Liver (tissue), 9 donors: ENCODE results near the gene NRROS. TPM values are rescaled to one million over a fixed set of nuclear protein-coding genes. Genes with fewer than 3 reads are reported as not detected.

Experiments used
- DNase-seq: peaks from one replicate; pipeline ENCODE4 v3.0.0-alpha.2; 2017; ENCODE audit warnings: low spot score
- H3K27ac ChIP-seq, 2 donors: one replicate each; pipeline ENCODE4 v1.7.0; 2013; ENCODE audit warnings: inconsistent platforms in 2 of 2, low read length in 2 of 2, control low read depth in 1 of 2, low read depth in 1 of 2, mild to moderate bottlenecking in 1 of 2
- H3K27me3 ChIP-seq, 4 donors: one replicate each; pipeline versions ENCODE4 v1.6.1 to v1.7.0; 2013; ENCODE audit warnings: low read length in 3 of 4, inconsistent platforms in 1 of 4, mild to moderate bottlenecking in 1 of 4, moderate library complexity in 1 of 4; ENCODE audit not compliant: control insufficient read depth in 4 of 4, insufficient read depth in 4 of 4
- H3K36me3 ChIP-seq, 4 donors: one replicate each; pipeline versions ENCODE4 v1.6.1 to v1.7.0; 2013; ENCODE audit warnings: low read length in 3 of 4, mild to moderate bottlenecking in 3 of 4, low read depth in 1 of 4, moderate library complexity in 1 of 4; ENCODE audit not compliant: control insufficient read depth in 4 of 4, insufficient read depth in 3 of 4
- H3K4me1 ChIP-seq, 4 donors: one replicate each; pipeline versions ENCODE4 v1.6.1 to v1.7.0; 2013; ENCODE audit warnings: low read length in 3 of 4, mild to moderate bottlenecking in 3 of 4, moderate library complexity in 1 of 4; ENCODE audit not compliant: control insufficient read depth in 4 of 4, insufficient read depth in 4 of 4
- H3K4me3 ChIP-seq, 3 donors: one replicate each; pipeline versions ENCODE4 v1.6.1 to v1.7.0; 2013; ENCODE audit warnings: low read length in 3 of 3, control low read depth in 1 of 3, low read depth in 1 of 3, mild to moderate bottlenecking in 1 of 3
- H3K9ac ChIP-seq, 2 donors: one replicate each; pipeline ENCODE4 v1.7.0; 2013; ENCODE audit warnings: low read length in 2 of 2, mild to moderate bottlenecking in 2 of 2, moderate library complexity in 2 of 2, control low read depth in 1 of 2, low read depth in 1 of 2
- H3K9me3 ChIP-seq, 4 donors: one replicate each; pipeline versions ENCODE4 v1.6.1 to v1.7.0; 2013; ENCODE audit warnings: low read length in 3 of 4; ENCODE audit not compliant: control insufficient read depth in 4 of 4
- ATF3 ChIP-seq: IDR thresholded peaks from 2 replicates; pipeline ENCODE4 v1.6.1; 2016; ENCODE audit warnings: antibody characterized with exemption
- CTCF ChIP-seq: fragments of 150-350 bp; IDR thresholded peaks from 2 replicates; pipeline ENCODE4 v1.5.1; 2017; ENCODE audit warnings: improper control_type of control experiment, low read depth, low read length; ENCODE audit not compliant: missing input control
- EGR1 ChIP-seq, 2 donors: IDR thresholded peaks; 2 replicates each; pipeline ENCODE4 v1.6.1; 2016 to 2018; ENCODE audit warnings: antibody characterized with exemption in 2 of 2, low read depth in 2 of 2
- FOXA1 ChIP-seq: IDR thresholded peaks from 2 replicates; pipeline ENCODE4 v1.6.1; 2016; ENCODE audit warnings: antibody characterized with exemption
- FOXA2 ChIP-seq: IDR thresholded peaks from 2 replicates; pipeline ENCODE4 v1.6.1; 2016; ENCODE audit warnings: antibody characterized with exemption
- GABPA ChIP-seq, 2 donors: IDR thresholded peaks in 1 of 2; conservative IDR thresholded peaks in 1 of 2; 2 replicates each; pipeline ENCODE4 v1.6.1; 2016; ENCODE audit warnings: antibody characterized with exemption in 2 of 2, mild to moderate bottlenecking in 1 of 2, moderate library complexity in 1 of 2
- HNF4A ChIP-seq, 2 donors: conservative IDR thresholded peaks; 2 replicates each; pipeline ENCODE4 v1.6.1; 2016; ENCODE audit warnings: antibody characterized with exemption in 2 of 2, mild to moderate bottlenecking in 2 of 2
- HNF4G ChIP-seq: IDR thresholded peaks from 2 replicates; pipeline ENCODE4 v1.6.1; 2016; ENCODE audit warnings: antibody characterized with exemption
- JUND ChIP-seq, 2 donors: IDR thresholded peaks; 2 replicates each; pipeline ENCODE4 v1.6.1; 2016; ENCODE audit warnings: antibody characterized with exemption in 2 of 2
- MAX ChIP-seq: IDR thresholded peaks from 2 replicates; pipeline ENCODE4 v1.6.1; 2016; ENCODE audit warnings: antibody characterized with exemption
- NR2F2 ChIP-seq: IDR thresholded peaks from 2 replicates; pipeline ENCODE4 v1.6.1; 2016; ENCODE audit warnings: antibody characterized with exemption
- RAD21 ChIP-seq, 2 donors: IDR thresholded peaks; 2 replicates each; pipeline ENCODE4 v1.6.1; 2016; ENCODE audit warnings: antibody characterized with exemption in 2 of 2, mild to moderate bottlenecking in 2 of 2
- REST ChIP-seq: IDR thresholded peaks from 2 replicates; pipeline ENCODE4 v1.6.1; 2016; ENCODE audit warnings: antibody characterized with exemption, mild to moderate bottlenecking
- RXRA ChIP-seq, 2 donors: IDR thresholded peaks; 2 replicates each; pipeline ENCODE4 v1.6.1; 2017 to 2018; ENCODE audit warnings: antibody characterized with exemption in 2 of 2, mild to moderate bottlenecking in 1 of 2
- SP1 ChIP-seq: IDR thresholded peaks from 2 replicates; pipeline ENCODE4 v1.6.1; 2018; ENCODE audit warnings: antibody characterized with exemption, mild to moderate bottlenecking
- YY1 ChIP-seq: IDR thresholded peaks from 2 replicates; pipeline ENCODE4 v1.6.1; 2016; ENCODE audit warnings: antibody characterized with exemption, mild to moderate bottlenecking
- ZBTB33 ChIP-seq: IDR thresholded peaks from 2 replicates; pipeline ENCODE4 v1.6.1; 2016; ENCODE audit warnings: antibody characterized with exemption
- WGBS: extraction: QIAGEN DNeasy Blood & Tissue Kit; methylation state at CpG from one replicate; pipeline ENCODE4 v1.1.7; 2013; 5-methylcytosine and 5-hydroxymethylcytosine counted together
- polyA plus RNA-seq, 2 donors: library from polyadenylated mRNA; stranded (reverse) in 1 of 2; unstranded in 1 of 2; fragments of 200-250 nt in 1 of 2; fragments of >200 nt in 1 of 2; fragmentation: Nextera tagmentation in 1 of 2; extraction: Ambion mirVana in 1 of 2; gene quantifications; one replicate each; pipeline versions ENCODE4 v1.2.1 to v1.2.3, GENCODE V29; 2013 to 2015
- total RNA-seq, 2 donors: library from RNA; depleted of rRNA; stranded (reverse); fragments of >200 nt; gene quantifications; one replicate each; pipeline ENCODE4 v1.2.3, GENCODE V29; 2014
- donor health status: healthy.
- donor health status: healthy.
- donor health status: healthy.
- donor health status: healthy.
- donor health status: healthy.

The NRROS gene
- total and polyA plus RNA-seq, 4 donors, result 0.82 to 9.2 (median 3.0) TPM

- no peak for TF ChIP-seq HNF4A (conservative IDR thresholded peaks at IDR 0.05)
These were observed 14.6 kb upstream of the NRROS start (continued) for GRCh38 chr3:196624907-196625306.

GRCh38 chr3:196625331-196625730 is 14.2 kb upstream of the NRROS start:
- no peak overlapping the region for H3K4me3 ChIP-seq
- TF ChIP-seq GABPA (IDR thresholded peaks at IDR 0.05 in 1 of 2, conservative IDR thresholded peaks at IDR 0.05 in 1 of 2) (no peak), EGR1 (IDR thresholded peaks at IDR 0.05; ENCODE audit: low read depth in 2 of 2) (no peak), JUND (IDR thresholded peaks at IDR 0.05) (no peak), CTCF (no peak), NR2F2 (no peak), SP1 (no peak), HNF4G (no peak), HNF4A (conservative IDR thresholded peaks at IDR 0.05) (no peak), MAX (no peak)
- H3K9ac ChIP-seq, result no peak overlapping the region
- H3K27ac ChIP-seq, result no peak overlapping the region
- H3K9me3 ChIP-seq, result no peaks in the 10 kb centered on the region
- H3K4me1 ChIP-seq, result no peaks in the 10 kb centered on the region
- DNase-seq, result no peak
- H3K36me3 ChIP-seq, result no peaks in the 10 kb centered on the region
- WGBS, result 82% methylated on average over 6 of the region's 6 CpGs
- H3K27me3 ChIP-seq, result peaks cover 0 to 2% (median 0%) of the 10 kb centered on the region in 4 donors

GRCh38 chr3:196627918-196628231 is 11.6 kb upstream of the NRROS start:
- no peak overlapping the region for H3K9ac ChIP-seq
- 95% methylated on average over 8 of the region's 8 CpGs for WGBS
- no peak overlapping the region for H3K4me3 ChIP-seq
- no peak overlapping the region for H3K27ac ChIP-seq
- H3K36me3 ChIP-seq, result no peaks in the 10 kb centered on the region
- peaks cover 2 to 7% (median 5%) of the 10 kb centered on the region in 4 donors for H3K4me1 ChIP-seq
- H3K9me3 ChIP-seq, result no peaks in the 10 kb centered on the region
- TF ChIP-seq HNF4A (conservative IDR thresholded peaks at IDR 0.05) (no peak), MAX (no peak), SP1 (no peak), GABPA (IDR thresholded peaks at IDR 0.05 in 1 of 2, conservative IDR thresholded peaks at IDR 0.05 in 1 of 2) (no peak), EGR1 (IDR thresholded peaks at IDR 0.05; ENCODE audit: low read depth in 2 of 2) (no peak), RXRA (IDR thresholded peaks at IDR 0.05) (no peak), JUND (IDR thresholded peaks at IDR 0.05) (no peak)
- peaks cover 0 to 2% (median 0%) of the 10 kb centered on the region in 4 donors for H3K27me3 ChIP-seq
- DNase-seq, result no peak

- H3K4me1 ChIP-seq, result peaks cover 2 to 12% (median 7%) of the 10 kb centered on the region in 4 donors
- no peak overlapping the region for H3K27ac ChIP-seq
These were observed 10.3 kb upstream of the NRROS start for GRCh38 chr3:196629228-196629627.

More at GRCh38 chr3:196629228-196629627, 10.3 kb upstream of the NRROS start:
- H3K36me3 ChIP-seq, result no peaks in the 10 kb centered on the region
- no peak for DNase-seq
- no peak for TF ChIP-seq ATF3
- TF ChIP-seq RXRA (IDR thresholded peaks at IDR 0.05), result no peak
- no peak for TF ChIP-seq RAD21 (IDR thresholded peaks at IDR 0.05)
- no peak for TF ChIP-seq FOXA1
- TF ChIP-seq GABPA (IDR thresholded peaks at IDR 0.05 in 1 of 2, conservative IDR thresholded peaks at IDR 0.05 in 1 of 2), result no peak
- no peak for TF ChIP-seq MAX
- no peak for TF ChIP-seq ZBTB33
- TF ChIP-seq JUND (IDR thresholded peaks at IDR 0.05), result no peak
- TF ChIP-seq SP1, result no peak
- TF ChIP-seq FOXA2, result no peak
- TF ChIP-seq REST, result no peak
- TF ChIP-seq HNF4A (conservative IDR thresholded peaks at IDR 0.05), result no peak
- no peak for TF ChIP-seq YY1
- no peak for TF ChIP-seq EGR1 (IDR thresholded peaks at IDR 0.05; ENCODE audit: low read depth in 2 of 2)
- TF ChIP-seq NR2F2, result no peak
- H3K9me3 ChIP-seq, result no peaks in the 10 kb centered on the region
- 92% methylated on average over 2 of the region's 2 CpGs for WGBS
- H3K27me3 ChIP-seq, result peaks cover 0 to 2% (median 0%) of the 10 kb centered on the region in 4 donors
- no peak overlapping the region for H3K4me3 ChIP-seq
- no peak overlapping the region for H3K9ac ChIP-seq
